GM19452 (cell line): Measurements from ENCODE around the gene SENP2.
"Not testable (repeated sequence)": the region's sequence is repeated elsewhere in the genome, so short reads cannot be mapped to it uniquely, and the experiment has no call there.

Experiments
- ATAC-seq: cut with Tn5 transposase; IDR thresholded peaks from one replicate; pipeline ENCODE4 v1.9.1; 2021; ENCODE audit not compliant: unreplicated experiment

SENP2 gene

GRCh38 chr3:185646382-185647133 is 60.5 kb downstream of the SENP2 start:
- ATAC-seq, result no peak

DNA sequence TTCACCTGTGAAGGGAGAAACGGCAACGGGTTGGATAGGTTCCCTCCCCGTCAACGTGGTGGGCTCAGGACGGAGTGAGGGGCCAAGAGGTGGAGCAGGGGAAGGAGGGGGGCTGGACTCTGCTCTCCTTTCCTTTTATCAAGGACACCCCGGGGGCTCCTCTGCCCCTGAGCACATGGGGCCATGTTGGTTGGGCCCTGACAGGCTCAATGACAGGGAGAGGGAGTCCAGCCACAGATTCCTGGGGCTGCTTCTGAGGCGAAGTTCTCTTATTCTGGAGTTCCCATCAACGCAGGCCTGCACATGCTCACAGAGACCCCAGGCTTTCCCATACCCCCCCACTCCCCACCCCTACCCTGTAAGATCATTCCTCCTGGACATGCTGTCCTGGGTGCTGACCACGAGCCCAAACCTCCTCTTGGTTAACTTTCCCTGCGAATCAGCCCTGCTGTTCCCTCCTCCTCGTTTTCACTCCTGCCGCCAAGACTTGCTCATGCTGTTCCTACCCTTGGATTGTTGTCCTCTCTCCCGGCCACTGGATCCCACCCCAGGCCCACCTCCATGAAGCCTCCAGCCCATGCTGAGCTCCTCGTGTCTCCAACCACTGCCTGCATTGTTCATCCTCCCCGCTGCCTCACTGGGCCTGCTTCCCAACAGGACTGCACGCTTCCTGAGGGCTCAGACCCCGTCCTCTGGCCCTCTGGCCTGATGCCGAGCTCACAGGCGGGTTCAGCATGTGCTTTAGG is 61.2 kb downstream of the SENP2 start:
- no peak for ATAC-seq

DNA sequence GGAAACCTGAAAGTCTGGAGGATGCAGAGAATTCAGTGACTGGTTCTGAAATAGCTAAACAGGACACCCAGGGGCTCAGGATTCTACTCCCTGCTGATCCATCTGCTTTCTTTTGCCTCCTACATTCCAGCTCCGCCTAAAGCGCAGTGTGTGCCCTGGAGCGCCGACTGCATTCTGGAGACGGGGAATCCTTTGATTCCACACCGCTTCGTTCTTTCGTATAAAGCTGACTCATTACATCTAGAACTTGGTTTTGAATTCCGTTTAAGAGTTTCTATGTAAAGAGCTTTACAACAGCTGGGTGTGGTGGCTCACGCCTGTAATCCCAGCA is 61.8 kb downstream of the SENP2 start:
- no peak for ATAC-seq

DNA sequence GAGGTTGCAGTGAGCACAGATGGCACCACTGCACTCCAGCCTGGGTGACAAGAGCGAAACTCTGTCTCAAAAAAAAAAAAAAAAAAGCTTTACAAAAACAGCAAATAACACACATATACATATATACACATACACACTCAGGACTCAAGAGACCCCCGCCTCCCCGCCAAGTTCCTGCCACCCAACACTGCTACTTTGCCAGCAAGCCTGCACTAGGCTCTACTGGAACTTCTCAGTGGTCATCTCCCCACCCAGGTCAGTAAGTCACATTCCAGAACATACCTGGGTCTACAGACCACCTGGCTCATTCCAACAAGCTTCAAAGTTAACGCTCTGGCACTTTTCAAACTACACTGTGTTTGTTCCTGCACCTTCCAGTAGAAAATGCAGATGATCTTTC is 62.3 kb downstream of the SENP2 start:
- ATAC-seq, result no peak

DNA sequence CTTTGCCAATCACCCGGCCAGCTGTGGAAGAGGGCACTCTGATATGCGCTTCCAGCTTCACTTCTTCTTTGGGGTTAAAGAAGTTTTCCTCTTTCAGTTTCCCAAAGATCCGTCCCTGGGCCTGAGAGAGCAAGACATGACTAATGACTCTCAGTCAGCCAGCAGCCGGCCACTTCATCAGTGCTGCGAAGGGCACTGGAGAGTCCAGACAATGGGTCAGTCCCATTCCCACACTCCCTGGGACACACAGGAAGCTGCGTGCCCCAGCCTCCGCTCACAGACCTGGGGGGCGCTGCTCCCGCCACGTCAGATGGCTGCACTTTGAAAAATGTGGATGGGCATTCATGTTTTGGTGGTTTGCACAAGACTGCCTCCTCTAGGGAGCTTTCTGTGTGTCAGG is 63.3 kb downstream of the SENP2 start:
- no peak for ATAC-seq

- no peak for ATAC-seq
Observed at GRCh38 chr3:185651971-185652370, 65.9 kb downstream of the SENP2 start.

DNA sequence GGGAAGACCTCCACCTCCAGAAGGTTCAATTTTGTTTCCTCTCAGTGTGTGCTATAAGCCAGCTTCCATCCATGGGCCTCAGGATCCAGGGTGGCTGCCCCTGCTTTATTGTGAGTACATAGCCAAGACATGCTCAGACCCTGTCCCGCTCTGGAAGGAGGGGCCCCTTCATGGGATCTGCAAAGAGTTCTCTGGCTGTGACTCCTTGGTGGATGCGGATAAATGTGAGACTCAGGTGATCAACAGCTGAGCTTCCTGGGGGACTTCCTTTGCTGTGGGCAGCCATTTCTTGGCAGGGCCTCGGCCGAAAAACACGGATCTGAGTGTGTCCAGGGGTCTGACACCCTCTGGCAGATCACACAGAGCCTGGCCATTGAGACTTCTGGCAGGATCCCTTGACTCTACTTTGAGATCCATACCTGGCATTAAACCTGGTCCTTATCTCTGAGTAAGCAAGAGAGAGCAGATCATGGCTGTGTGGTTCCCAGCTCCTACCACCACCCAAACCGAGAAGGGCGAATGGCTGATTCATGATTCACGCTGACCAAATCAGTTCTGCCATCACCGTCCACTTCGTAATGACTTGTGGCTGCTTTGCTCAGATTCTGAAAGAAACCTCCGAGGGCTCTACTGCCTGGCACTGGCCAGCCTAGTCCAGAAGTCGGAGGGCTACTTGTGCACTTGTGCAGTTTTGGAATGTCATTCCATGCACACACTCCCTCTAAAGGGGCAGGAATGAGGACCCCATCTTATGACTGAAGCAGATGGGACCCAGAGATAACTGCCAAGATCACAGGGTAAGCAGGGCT is 68.1 kb downstream of the SENP2 start:
- ATAC-seq, result no peak

- no peak for ATAC-seq
Observed at GRCh38 chr3:185654758-185655145, 68.7 kb downstream of the SENP2 start.

GRCh38 chr3:185655426-185656320 is 69.6 kb downstream of the SENP2 start:
- no peak for ATAC-seq

- ATAC-seq, result no peak
Observed at GRCh38 chr3:185656321-185656840, 70.3 kb downstream of the SENP2 start.

GRCh38 chr3:185657211-185657610 is 71.1 kb downstream of the SENP2 start:
- no peak for ATAC-seq

DNA sequence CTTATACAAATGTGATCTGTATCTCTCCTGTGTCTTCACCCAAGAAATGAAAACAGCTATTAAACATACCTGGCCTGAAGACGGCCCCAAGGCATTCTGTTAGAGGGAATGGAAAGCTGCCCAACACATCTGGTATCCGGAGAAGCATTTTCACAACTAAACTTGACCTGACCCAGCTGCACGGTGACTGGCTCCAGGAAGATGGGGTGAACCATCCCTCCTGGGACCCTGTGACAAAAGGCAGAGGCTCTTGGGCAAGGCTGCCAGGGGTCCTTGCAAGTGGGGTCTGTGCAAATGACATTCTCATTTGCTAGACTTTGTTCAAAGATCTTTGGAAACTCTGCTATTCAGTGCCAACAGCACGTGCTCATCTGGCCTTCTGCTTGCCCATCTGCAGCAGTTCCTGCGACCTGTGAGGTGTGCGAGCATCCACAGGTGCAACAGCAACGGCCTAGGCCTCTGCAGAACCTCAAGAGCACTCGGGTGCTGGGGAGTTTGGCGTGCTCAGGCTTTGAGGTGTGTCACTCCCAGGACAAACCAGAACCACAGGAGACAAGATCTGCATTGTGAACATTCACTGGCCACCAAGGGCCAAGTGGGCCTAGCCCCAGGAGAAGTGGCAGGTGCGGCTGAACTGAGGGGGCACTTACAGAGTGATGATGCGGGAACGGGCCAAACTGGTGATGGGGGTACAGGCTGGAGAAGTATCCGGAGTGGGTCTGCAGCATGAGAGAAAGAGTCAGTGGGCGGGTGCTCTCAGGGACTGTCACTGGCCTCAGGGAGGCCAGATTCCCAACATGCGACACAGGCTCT is 71.8 kb downstream of the SENP2 start:
- no peak for ATAC-seq

DNA sequence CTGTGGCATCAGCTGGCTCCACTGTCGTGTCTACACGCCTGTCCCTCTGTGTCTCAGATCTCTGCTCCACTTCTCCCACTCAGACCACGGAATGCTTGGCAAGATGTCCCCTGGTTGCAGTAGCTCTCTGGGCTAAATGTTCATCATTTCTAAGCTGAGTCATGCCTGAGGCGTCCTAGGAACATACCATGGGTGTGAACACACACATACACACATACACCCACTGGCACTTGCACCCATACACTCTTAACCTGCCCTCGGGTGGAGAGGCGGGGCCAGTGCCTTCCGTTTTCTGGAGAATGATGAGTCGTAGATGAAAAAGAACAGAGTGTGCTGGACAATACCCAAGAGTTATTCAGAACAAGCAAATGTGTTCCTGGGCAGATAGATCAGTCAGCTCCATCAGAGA is 72.4 kb downstream of the SENP2 start:
- no peak for ATAC-seq

DNA sequence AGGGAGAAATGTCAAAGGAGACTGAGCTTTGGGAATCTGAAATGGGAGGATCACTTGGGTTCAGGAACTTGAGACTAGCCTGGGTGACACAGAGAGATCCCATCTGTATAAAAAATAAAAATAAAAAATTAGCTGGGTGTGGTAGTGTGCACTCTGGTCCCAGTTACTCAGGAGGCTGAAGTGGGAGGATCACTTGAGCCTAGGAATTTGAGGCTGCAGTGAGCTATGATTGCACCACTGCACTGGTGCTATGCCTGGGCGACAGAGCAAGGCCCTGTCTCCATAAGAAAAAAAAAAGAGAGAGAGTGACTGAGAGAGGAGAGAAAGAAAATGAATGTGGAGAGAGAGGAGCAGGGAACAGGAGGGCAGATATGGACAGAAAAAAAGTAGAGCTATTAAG is 72.8 kb downstream of the SENP2 start:
- no peak for ATAC-seq

DNA sequence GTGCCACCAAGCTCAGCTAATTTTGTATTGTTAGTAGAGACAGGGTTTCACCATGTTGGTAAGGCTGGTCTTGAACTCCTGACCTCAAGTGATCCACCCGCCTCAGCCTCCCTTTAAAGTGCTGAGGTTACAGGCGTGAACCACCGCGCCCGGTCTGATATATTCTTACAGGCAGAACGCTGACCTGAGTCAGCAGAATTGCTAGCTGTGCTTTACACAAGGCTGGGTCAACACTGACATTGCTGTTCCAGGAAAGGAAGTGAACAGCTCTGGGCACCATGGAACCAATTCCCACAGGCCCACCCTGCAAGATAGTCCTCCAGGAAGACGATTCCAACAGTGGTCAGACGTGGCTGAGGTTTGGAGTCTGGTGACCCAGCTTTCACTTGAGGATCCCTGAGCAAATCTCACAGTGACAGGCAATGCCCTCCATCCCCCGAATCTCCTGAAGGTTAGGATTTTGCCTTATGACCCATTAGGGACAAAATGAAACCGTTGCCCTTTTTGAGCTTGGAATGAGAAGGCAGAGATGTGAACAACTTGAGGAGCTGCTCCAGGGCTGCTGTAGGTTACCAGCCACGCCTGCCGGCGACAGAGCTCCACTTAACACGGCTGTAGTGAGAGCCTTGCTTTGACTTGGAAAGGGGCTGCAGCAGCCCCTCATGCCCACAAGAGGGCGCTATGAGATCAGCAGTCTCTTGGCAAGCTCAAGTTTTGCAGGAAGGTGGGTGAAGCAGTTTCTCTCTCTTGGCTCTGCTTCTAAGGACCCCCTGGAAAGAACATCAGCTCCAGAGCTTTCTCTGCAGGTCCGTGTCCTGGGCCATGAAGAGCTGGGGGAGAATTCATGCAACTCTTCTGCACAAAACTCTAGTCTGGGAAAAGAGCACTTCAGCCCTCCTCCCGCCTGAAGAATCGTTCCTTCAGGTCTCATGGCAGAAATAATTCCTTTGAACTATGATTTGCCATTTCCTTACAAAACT is 74.1 kb downstream of the SENP2 start:
- no peak for ATAC-seq

DNA sequence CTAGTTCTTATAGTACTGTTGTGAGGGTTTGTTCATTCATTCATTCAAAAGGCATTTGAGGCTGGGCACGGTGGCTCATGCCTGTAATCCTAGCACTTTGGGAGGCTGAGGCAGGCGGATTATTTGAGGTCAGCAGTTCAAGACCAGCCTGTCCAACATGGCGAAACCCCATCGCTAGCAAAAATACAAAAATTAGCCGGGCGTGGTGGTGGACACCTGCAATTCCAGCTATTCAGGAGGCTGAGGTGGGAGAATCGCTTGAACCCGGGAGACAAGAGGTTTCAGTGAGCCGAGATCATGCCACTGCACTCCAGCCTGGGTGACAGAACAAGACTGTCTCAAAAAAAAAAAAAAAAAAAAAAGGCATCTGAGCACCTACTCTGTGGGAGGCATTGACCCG is 75.2 kb downstream of the SENP2 start:
- not testable (repeated sequence) for ATAC-seq

DNA sequence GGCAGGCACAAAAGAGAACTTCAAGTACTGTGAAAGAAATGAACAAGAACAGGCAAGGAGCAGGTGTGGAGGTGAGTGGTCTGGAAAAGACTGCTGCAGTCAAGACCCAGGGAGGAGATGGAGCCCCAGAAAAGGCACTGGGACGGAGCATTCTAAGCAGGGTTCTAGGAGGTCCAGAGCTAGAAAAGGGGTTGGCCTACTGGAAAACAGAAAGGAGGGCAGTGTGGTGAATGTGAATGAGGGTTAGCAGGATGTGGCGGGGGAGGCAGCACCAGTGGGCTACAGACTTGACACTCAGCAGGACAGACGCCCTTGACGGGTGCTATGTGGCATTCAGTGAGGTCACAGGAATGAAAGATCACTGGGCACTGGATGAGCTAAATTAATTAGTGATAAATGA is 75.7 kb downstream of the SENP2 start:
- no peak for ATAC-seq

DNA sequence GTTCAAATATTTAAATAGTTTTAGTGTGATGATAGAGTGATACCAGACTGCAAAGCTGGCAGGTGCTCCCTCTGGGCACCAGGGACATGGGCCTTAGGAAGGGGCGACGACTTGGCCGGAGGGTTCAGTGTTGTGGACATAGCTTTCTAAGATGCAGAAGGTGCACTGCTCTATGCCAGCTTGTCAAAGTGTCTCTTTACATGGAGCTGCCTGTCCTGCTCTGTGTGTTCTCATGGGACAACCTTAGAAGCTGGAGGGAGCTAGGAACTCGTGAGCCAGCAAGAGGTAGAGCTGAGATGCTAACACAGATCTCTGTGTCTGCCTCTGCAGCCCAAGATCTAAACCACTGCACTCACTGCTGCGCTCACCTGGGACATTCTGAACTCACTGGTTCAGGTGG is 77.8 kb downstream of the SENP2 start:
- no peak for ATAC-seq

DNA sequence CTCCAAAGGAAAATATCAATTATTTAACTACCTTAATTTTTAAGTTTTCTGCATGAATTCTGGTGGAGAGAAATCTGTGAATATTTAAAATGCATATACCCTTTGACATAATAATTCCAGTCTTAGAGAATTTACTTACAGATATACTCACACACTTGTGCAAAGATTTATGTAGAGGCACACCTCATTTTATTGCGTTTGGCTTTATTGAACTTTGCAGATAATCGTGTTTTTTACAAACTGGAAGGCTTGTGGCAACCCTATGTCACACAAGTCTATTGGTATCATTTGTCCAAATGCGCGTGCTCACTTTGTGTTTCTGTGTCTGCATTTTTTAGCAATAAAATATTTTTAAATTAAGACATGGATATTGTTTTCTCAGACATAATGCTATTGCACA is 81.5 kb downstream of the SENP2 start:
- no peak for ATAC-seq
